Lung (tissue), 12 donors: Measurements from ENCODE around the gene TCEA3. TPM values are rescaled to one million over a fixed set of nuclear protein-coding genes. Genes with fewer than 3 reads are reported as not detected.

Source experiments
- ATAC-seq: fragments of 200-7000 bp; cut with Tn5 transposase; one replicate; pipeline ENCODE4 v1.9.1; 2020; ENCODE audit warnings: moderate number of reproducible peaks; ENCODE audit not compliant: insufficient read depth, low FRiP score
- DNase-seq, 3 donors: peaks; one replicate each; pipeline ENCODE4 v3.0.0-alpha.2; 2013 to 2017
- H3K27ac ChIP-seq, 2 donors: one replicate each; pipeline ENCODE4 v1.5.1; 2013; ENCODE audit warnings: mild to moderate bottlenecking in 2 of 2, moderate library complexity in 2 of 2, control low read depth in 1 of 2, inconsistent platforms in 1 of 2, low read depth in 1 of 2, low read length in 1 of 2
- H3K27me3 ChIP-seq, 3 donors: one replicate each; pipeline ENCODE4 v1.5.1; 2013; ENCODE audit warnings: low read length in 2 of 3; ENCODE audit not compliant: control insufficient read depth in 3 of 3, insufficient read depth in 3 of 3
- H3K36me3 ChIP-seq, 4 donors: one replicate each; pipeline ENCODE4 v1.5.1; 2013; ENCODE audit warnings: low read length in 4 of 4, mild to moderate bottlenecking in 1 of 4, moderate library complexity in 1 of 4; ENCODE audit not compliant: control insufficient read depth in 4 of 4, insufficient read depth in 4 of 4
- H3K4me1 ChIP-seq, 5 donors: one replicate each; pipeline ENCODE4 v1.5.1; 2013; ENCODE audit warnings: low read length in 5 of 5, mild to moderate bottlenecking in 2 of 5, moderate library complexity in 1 of 5; ENCODE audit not compliant: control insufficient read depth in 5 of 5, insufficient read depth in 5 of 5
- H3K4me3 ChIP-seq: one replicate; pipeline ENCODE4 v1.5.1; 2013; ENCODE audit warnings: mild to moderate bottlenecking, control low read depth, moderate library complexity
- H3K9ac ChIP-seq, 2 donors: one replicate each; pipeline ENCODE4 v1.5.1; 2013; ENCODE audit warnings: low read length in 2 of 2, control low read depth in 1 of 2; ENCODE audit not compliant: insufficient read depth in 1 of 2
- H3K9me3 ChIP-seq, 4 donors: one replicate each; pipeline ENCODE4 v1.5.1; 2013; ENCODE audit warnings: low read length in 3 of 4, mild to moderate bottlenecking in 1 of 4, moderate library complexity in 1 of 4; ENCODE audit not compliant: control insufficient read depth in 4 of 4, insufficient read depth in 3 of 4
- WGBS, 2 donors: extraction: QIAGEN DNeasy Blood & Tissue Kit; methylation state at CpG; one replicate each; pipeline ENCODE4 v1.1.7; 2013; 5-methylcytosine and 5-hydroxymethylcytosine counted together
- polyA plus RNA-seq, 2 donors: library from polyadenylated mRNA; stranded (reverse); fragments of 200-250 nt; gene quantifications; one replicate each; pipeline ENCODE4 v1.2.1, GENCODE V29; 2013
- total RNA-seq, 2 donors: library from RNA; depleted of rRNA in 1 of 2; stranded (reverse); fragments of >200 nt in 1 of 2; gene quantifications; one replicate each; pipeline ENCODE4 v1.2.1, GENCODE V29; 2014 to 2021
- TF ChIP-seq, protein P1 (sequence below): IDR thresholded peaks from 2 replicates; pipeline ENCODE4 v1.5.1; 2012; ENCODE audit warnings: mild to moderate bottlenecking; ENCODE audit errors: control extremely low read depth, extremely low read depth
- donor health status: control.
- donor health status: control.
- donor health status: Bipolar disorder and iron deficiency.
- donor health status: healthy.
- donor health status: DM: yes; HTN: yes; CAD: no.

Gene TCEA3
- total and polyA plus RNA-seq, 4 donors, result 10.3 to 37.5 (median 29.9) TPM

- no peak for ATAC-seq
- Histone ChIP-seq H3K4me1 (peaks cover 5 to 22% (median 9%) of the 10 kb centered on the region in 5 donors), H3K9ac (no peak overlapping the region), H3K36me3 (no peaks in the 10 kb centered on the region), H3K27me3 (no peaks in the 10 kb centered on the region), H3K9me3 (peaks cover 0 to 1% (median 0%) of the 10 kb centered on the region in 4 donors), H3K4me3 (no peak overlapping the region), H3K27ac (peak overlapping the region in 1 of 2 donors; percentile 52)
- TF ChIP-seq, protein P1, sequence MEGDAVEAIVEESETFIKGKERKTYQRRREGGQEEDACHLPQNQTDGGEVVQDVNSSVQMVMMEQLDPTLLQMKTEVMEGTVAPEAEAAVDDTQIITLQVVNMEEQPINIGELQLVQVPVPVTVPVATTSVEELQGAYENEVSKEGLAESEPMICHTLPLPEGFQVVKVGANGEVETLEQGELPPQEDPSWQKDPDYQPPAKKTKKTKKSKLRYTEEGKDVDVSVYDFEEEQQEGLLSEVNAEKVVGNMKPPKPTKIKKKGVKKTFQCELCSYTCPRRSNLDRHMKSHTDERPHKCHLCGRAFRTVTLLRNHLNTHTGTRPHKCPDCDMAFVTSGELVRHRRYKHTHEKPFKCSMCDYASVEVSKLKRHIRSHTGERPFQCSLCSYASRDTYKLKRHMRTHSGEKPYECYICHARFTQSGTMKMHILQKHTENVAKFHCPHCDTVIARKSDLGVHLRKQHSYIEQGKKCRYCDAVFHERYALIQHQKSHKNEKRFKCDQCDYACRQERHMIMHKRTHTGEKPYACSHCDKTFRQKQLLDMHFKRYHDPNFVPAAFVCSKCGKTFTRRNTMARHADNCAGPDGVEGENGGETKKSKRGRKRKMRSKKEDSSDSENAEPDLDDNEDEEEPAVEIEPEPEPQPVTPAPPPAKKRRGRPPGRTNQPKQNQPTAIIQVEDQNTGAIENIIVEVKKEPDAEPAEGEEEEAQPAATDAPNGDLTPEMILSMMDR, result no peak
- peak in 1 of 3 donors; percentile 53 for DNase-seq
- 89 to 92% methylated on average over 5 of the region's 5 CpGs for whole genome bisulfite sequencing, 2 donors
Observed at GRCh38 chr1:23400324-23401114, 24.0 kb downstream of the TCEA3 start.

DNA sequence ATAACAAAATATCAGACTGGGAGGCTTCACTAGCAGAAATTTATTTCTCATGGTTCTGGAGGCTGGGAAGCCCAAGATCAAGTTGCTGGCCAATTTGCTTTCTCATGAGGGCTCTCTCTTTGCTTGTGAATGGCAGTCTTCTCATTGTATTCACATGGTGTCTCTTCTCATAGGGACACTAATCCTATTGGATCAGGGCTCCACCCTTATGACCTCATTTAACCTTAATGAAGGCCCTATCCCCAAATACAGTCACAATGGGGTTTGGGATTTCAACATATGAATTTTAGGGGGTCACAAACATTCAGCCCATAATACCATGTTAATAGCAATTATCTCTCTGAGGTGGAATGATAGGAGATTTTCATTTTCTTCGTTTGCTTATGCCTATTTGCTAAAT lies 25.3 kb downstream of the TCEA3 start:
- Histone ChIP-seq H3K4me3 (no peak overlapping the region), H3K4me1 (peaks cover 5 to 21% (median 6%) of the 10 kb centered on the region in 5 donors), H3K36me3 (peaks cover 0 to 1% (median 0%) of the 10 kb centered on the region in 4 donors), H3K9me3 (peaks cover 0 to 1% (median 0%) of the 10 kb centered on the region in 4 donors), H3K9ac (no peak overlapping the region), H3K27ac (no peak overlapping the region), H3K27me3 (no peaks in the 10 kb centered on the region)
- WGBS, 2 donors, result 97% methylated on average over 1 of the region's 1 CpG
- TF ChIP-seq, protein P1, result no peak
- no peak for ATAC-seq
- no peak for DNase-seq

DNA sequence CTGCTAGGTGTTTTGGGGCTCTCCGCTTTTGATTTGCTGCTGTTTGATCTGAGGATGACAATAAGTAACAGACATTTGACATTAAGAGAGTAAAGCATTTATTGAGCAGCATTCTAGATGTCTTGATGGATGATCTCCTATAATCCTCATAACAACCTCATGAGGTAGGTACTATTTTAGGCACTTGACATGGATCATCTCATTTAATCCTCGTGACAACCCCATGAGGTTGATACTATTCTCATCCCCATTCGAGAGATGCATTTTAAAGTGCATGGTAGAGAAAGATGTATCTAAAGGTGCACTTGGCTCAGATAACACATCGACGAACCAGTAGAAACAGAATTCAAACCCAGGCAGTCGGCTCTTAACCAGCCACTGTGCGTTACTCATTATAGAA lies 26.6 kb downstream of the TCEA3 start:
- WGBS, 2 donors, result 96 to 97% methylated on average over 7 of the region's 7 CpGs
- no peaks in the 10 kb centered on the region for H3K27me3 ChIP-seq
- ATAC-seq, result no peak
- H3K4me3 ChIP-seq, result no peak overlapping the region
- peaks cover 0 to 5% (median 2%) of the 10 kb centered on the region in 4 donors for H3K36me3 ChIP-seq
- peaks cover 0 to 1% (median 0%) of the 10 kb centered on the region in 4 donors for H3K9me3 ChIP-seq
- H3K9ac ChIP-seq, result no peak overlapping the region
- TF ChIP-seq, protein P1, result no peak
- DNase-seq, result no peak
- H3K4me1 ChIP-seq, result peaks cover 0 to 14% (median 9%) of the 10 kb centered on the region in 5 donors
- H3K27ac ChIP-seq, result no peak overlapping the region
